ENCODE results near the gene ARHGEF9.

DNA sequence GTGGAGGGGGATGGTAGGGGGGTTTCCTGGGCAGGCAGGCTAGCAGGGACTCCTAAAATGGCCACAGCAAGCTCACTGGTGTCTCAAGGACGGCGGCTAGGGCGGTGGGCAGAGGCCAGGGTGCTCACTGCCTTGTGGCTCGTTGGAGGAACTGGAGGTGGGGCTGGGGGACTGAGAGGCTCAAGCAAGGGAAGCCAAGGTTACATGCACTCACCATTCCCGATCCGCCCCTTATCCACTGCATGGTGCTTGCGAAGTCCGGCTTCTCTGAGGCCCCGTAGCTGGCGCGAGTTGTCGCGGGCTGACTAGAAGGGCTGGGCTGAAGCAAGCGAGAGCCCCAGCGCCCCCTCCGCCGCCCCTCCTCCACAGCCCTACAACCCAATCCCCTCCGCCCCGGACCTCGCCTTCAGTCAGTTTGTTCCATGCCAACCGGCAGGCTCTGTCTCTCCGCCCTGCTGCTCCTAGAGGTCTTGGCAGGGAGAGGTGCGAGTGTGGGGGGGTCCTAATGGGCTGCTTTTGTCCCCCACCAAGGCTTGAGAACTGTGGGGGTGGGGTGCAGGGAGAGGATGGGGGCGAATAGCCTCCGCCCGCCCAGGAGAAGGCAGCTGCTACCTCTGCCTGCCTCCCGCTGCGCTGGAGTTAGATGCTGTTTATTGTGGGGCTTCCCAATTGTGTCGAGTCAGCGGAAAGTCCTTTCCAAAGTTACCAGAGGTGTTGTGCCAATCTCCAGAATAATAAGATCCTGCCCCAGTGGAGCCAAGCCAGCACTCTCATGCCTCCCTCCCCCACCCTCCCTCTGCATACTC is at the start of gene ARHGEF9:
- TF ChIP-seq, protein P1, sequence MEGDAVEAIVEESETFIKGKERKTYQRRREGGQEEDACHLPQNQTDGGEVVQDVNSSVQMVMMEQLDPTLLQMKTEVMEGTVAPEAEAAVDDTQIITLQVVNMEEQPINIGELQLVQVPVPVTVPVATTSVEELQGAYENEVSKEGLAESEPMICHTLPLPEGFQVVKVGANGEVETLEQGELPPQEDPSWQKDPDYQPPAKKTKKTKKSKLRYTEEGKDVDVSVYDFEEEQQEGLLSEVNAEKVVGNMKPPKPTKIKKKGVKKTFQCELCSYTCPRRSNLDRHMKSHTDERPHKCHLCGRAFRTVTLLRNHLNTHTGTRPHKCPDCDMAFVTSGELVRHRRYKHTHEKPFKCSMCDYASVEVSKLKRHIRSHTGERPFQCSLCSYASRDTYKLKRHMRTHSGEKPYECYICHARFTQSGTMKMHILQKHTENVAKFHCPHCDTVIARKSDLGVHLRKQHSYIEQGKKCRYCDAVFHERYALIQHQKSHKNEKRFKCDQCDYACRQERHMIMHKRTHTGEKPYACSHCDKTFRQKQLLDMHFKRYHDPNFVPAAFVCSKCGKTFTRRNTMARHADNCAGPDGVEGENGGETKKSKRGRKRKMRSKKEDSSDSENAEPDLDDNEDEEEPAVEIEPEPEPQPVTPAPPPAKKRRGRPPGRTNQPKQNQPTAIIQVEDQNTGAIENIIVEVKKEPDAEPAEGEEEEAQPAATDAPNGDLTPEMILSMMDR (IDR thresholded peaks at IDR 0.05) = no peak
- TF ChIP-seq POLR2A (IDR thresholded peaks at IDR 0.05) = no peak
